HepG2 (cell line): ENCODE data around the gene MAPKAPK3. TPM values are rescaled to one million over a fixed set of nuclear protein-coding genes. Genes with fewer than 3 reads are reported as not detected.

ENCODE experiments used
- ARID5B ChIP-seq: IDR thresholded peaks from 2 replicates; pipeline ENCODE4 v1.4.0; 2020; ENCODE audit warnings: mild to moderate bottlenecking, missing genetic modification reagents
- DR1 ChIP-seq: sonication (generic); formaldehyde crosslinking; IDR thresholded peaks from 2 replicates; pipeline ENCODE4 v1.8.0; 2021; ENCODE audit warnings: mild to moderate bottlenecking, missing genetic modification reagents, inconsistent platforms
- FOXM1 ChIP-seq: sonication (generic); formaldehyde crosslinking; IDR thresholded peaks from 2 replicates; pipeline ENCODE4 v1.5.0; 2020; ENCODE audit warnings: missing genetic modification reagents
- FOXO1 ChIP-seq: sonication (generic); formaldehyde crosslinking; IDR thresholded peaks from 2 replicates; pipeline ENCODE4 v1.4.0; 2020; ENCODE audit warnings: missing genetic modification reagents
- MAZ ChIP-seq, 2 experiments: sonication (generic) in 1 of 2; formaldehyde crosslinking in 1 of 2; IDR thresholded peaks; 2 replicates each; pipeline versions ENCODE4 v1.5.0 to v1.6.1; 2012 to 2020; ENCODE audit warnings: low read depth in 2 of 2, mild to moderate bottlenecking in 2 of 2, borderline replicate concordance in 1 of 2, improper control_type of control experiment in 1 of 2, low read length in 1 of 2, missing genetic modification reagents in 1 of 2, moderate library complexity in 1 of 2
- MIER3 ChIP-seq: IDR thresholded peaks from 2 replicates; pipeline ENCODE4 v1.6.1; 2016; ENCODE audit warnings: missing compliant biosample characterization, borderline replicate concordance
- REPIN1 ChIP-seq: sonication (generic); formaldehyde crosslinking; IDR thresholded peaks from 2 replicates; pipeline ENCODE4 v1.8.0; 2022; ENCODE audit warnings: missing genetic modification reagents, low read depth, mild to moderate bottlenecking, borderline replicate concordance
- SALL1 ChIP-seq: sonication (generic); formaldehyde crosslinking; IDR thresholded peaks from 2 replicates; pipeline ENCODE4 v1.8.0; 2022; ENCODE audit warnings: mild to moderate bottlenecking, missing genetic modification reagents
- SOX6 ChIP-seq, 2 experiments: fragments of 450-650 bp in 1 of 2; sonication (generic) in 1 of 2; formaldehyde crosslinking in 1 of 2; IDR thresholded peaks; 2 replicates each; pipeline versions ENCODE4 v1.4.0 to v1.6.1; 2017 to 2020; ENCODE audit warnings: antibody characterized with exemption in 1 of 2, mild to moderate bottlenecking in 1 of 2, missing genetic modification reagents in 1 of 2
- ZNF121 ChIP-seq: sonication (generic); formaldehyde crosslinking; IDR thresholded peaks from 2 replicates; pipeline ENCODE4 v1.5.0; 2020; ENCODE audit warnings: mild to moderate bottlenecking, missing genetic modification reagents
- ZNF205 ChIP-seq: IDR thresholded peaks from 2 replicates; pipeline ENCODE4 v1.6.1; 2018; ENCODE audit warnings: missing biosample characterization, missing genetic modification reagents
- ZNF605 ChIP-seq: sonication (generic); formaldehyde crosslinking; IDR thresholded peaks from 2 replicates; pipeline ENCODE4 v1.8.0; 2022; ENCODE audit warnings: mild to moderate bottlenecking, missing genetic modification reagents
- ZNF710 ChIP-seq: sonication (generic); formaldehyde crosslinking; IDR thresholded peaks from 2 replicates; pipeline ENCODE4 v1.5.0; 2020; ENCODE audit warnings: mild to moderate bottlenecking, missing genetic modification reagents, borderline replicate concordance
- polyA plus RNA-seq, 8 experiments: library from polyadenylated mRNA; depleted of rRNA in 3 of 8; stranded (reverse) in 7 of 8; unstranded in 1 of 8; fragments of >200 nt; fragmentation: Illumina TruSeq in 4 of 8; extraction: Trizol in 4 of 8; gene quantifications; 2 replicates each; pipeline versions ENCODE4 v1.2.1 to v1.2.3, GENCODE V29; 2011 to 2016; ENCODE audit warnings: low read depth in 4 of 8, missing spikeins in 1 of 8, mixed read lengths in 1 of 8; ENCODE audit not compliant: insufficient read depth in 1 of 8
- total RNA-seq, 5 experiments: library from RNA; depleted of rRNA; stranded (reverse); fragments of >200 nt; fragmentation: Illumina TruSeq; extraction: Trizol; gene quantifications; 2 replicates each; pipeline ENCODE4 v1.2.3, GENCODE V29; 2016; ENCODE audit warnings: low read depth in 1 of 5
- TF ChIP-seq, protein P1 (sequence below): sonication (generic); formaldehyde crosslinking; IDR thresholded peaks from 2 replicates; pipeline ENCODE4 v1.8.1; 2023; ENCODE audit warnings: mild to moderate bottlenecking, missing genetic modification reagents, borderline replicate concordance
- TF ChIP-seq, protein P2 (sequence below): sonication (generic); formaldehyde crosslinking; IDR thresholded peaks from 2 replicates; pipeline ENCODE4 v1.5.1; 2020; ENCODE audit warnings: mild to moderate bottlenecking, missing genetic modification reagents, moderate library complexity
- TF ChIP-seq, protein P3 (sequence below): sonication (generic); formaldehyde crosslinking; IDR thresholded peaks from 2 replicates; pipeline ENCODE4 v1.5.1; 2020; ENCODE audit warnings: missing genetic modification reagents, mild to moderate bottlenecking, borderline replicate concordance

The MAPKAPK3 gene
- total and polyA plus RNA-seq, 2 of the 13 experiments (the other 11 are each of a cell fraction or from before 2014, with no cell fraction given) = 39.9 to 41.2 TPM

DNA sequence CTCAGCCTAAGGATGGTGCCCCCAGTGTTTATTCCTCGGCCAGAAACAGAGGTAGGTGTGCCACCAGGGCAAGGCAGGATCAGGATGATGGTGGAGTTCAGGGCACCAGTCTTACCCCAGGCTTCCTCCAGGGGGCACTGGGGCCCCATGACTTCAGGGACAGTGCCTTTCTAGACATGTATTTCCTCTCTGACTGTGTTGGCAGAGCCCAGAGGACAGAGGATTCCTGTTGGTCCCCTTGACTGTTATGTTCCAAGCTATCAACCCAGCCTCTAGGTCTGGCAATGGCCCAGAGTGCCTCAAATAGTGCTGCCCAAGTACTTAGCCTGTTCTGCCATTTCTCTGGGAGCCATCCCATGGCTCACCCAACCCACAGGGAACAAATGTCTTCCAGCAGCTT lies 44.8 kb upstream of the MAPKAPK3 start (continued):
- TF ChIP-seq ARID5B (CRISPR knock-in tag) (no peak), SALL1 (peak; percentile 51; the same call in 1 of the 2 replicates), ZNF205 (CRISPR knock-in tag) (no peak), REPIN1 (peak; percentile 49; the same call in 1 of the 2 replicates), ZNF121 (CRISPR knock-in tag) (no peak), MAZ (IDR thresholded peaks at IDR 0.05; ENCODE audit: borderline replicate concordance, low read depth, low read length) (no peak), MAZ (CRISPR knock-in tag; IDR thresholded peaks at IDR 0.05; ENCODE audit: low read depth) (0 out of 2 replicates have a peak, but pooled peaks have one; percentile 35), FOXO1 (0 out of 2 replicates have a peak, but pooled peaks have one; percentile 20), DR1 (CRISPR knock-in tag) (no peak), FOXM1 (CRISPR knock-in tag) (no peak), ZNF605 (CRISPR knock-in tag) (peak; percentile 45; the same call in 1 of the 2 replicates), ZNF710 (peak; percentile 59; the same call in 1 of the 2 replicates), MIER3 (no peak), SOX6 (IDR thresholded peaks at IDR 0.05) (no peak), SOX6 (CRISPR knock-in tag; IDR thresholded peaks at IDR 0.05) (0 out of 2 replicates have a peak, but pooled peaks have one; percentile 36)
- TF ChIP-seq, protein P1, sequence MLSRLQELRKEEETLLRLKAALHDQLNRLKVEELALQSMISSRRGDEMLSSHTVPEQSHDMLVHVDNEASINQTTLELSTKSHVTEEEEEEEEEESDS (CRISPR knock-in tag) = no peak
- TF ChIP-seq, protein P2, sequence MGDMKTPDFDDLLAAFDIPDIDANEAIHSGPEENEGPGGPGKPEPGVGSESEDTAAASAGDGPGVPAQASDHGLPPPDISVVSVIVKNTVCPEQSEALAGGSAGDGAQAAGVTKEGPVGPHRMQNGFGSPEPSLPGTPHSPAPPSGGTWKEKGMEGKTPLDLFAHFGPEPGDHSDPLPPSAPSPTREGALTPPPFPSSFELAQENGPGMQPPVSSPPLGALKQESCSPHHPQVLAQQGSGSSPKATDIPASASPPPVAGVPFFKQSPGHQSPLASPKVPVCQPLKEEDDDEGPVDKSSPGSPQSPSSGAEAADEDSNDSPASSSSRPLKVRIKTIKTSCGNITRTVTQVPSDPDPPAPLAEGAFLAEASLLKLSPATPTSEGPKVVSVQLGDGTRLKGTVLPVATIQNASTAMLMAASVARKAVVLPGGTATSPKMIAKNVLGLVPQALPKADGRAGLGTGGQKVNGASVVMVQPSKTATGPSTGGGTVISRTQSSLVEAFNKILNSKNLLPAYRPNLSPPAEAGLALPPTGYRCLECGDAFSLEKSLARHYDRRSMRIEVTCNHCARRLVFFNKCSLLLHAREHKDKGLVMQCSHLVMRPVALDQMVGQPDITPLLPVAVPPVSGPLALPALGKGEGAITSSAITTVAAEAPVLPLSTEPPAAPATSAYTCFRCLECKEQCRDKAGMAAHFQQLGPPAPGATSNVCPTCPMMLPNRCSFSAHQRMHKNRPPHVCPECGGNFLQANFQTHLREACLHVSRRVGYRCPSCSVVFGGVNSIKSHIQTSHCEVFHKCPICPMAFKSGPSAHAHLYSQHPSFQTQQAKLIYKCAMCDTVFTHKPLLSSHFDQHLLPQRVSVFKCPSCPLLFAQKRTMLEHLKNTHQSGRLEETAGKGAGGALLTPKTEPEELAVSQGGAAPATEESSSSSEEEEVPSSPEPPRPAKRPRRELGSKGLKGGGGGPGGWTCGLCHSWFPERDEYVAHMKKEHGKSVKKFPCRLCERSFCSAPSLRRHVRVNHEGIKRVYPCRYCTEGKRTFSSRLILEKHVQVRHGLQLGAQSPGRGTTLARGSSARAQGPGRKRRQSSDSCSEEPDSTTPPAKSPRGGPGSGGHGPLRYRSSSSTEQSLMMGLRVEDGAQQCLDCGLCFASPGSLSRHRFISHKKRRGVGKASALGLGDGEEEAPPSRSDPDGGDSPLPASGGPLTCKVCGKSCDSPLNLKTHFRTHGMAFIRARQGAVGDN = peak; percentile 46
- TF ChIP-seq, protein P3, sequence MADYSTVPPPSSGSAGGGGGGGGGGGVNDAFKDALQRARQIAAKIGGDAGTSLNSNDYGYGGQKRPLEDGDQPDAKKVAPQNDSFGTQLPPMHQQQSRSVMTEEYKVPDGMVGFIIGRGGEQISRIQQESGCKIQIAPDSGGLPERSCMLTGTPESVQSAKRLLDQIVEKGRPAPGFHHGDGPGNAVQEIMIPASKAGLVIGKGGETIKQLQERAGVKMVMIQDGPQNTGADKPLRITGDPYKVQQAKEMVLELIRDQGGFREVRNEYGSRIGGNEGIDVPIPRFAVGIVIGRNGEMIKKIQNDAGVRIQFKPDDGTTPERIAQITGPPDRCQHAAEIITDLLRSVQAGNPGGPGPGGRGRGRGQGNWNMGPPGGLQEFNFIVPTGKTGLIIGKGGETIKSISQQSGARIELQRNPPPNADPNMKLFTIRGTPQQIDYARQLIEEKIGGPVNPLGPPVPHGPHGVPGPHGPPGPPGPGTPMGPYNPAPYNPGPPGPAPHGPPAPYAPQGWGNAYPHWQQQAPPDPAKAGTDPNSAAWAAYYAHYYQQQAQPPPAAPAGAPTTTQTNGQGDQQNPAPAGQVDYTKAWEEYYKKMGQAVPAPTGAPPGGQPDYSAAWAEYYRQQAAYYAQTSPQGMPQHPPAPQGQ (CRISPR knock-in tag) = 0 out of 2 replicates have a peak, but pooled peaks have one; percentile 43
